ENCODE data around the gene EFEMP1.

EFEMP1 gene

DNA sequence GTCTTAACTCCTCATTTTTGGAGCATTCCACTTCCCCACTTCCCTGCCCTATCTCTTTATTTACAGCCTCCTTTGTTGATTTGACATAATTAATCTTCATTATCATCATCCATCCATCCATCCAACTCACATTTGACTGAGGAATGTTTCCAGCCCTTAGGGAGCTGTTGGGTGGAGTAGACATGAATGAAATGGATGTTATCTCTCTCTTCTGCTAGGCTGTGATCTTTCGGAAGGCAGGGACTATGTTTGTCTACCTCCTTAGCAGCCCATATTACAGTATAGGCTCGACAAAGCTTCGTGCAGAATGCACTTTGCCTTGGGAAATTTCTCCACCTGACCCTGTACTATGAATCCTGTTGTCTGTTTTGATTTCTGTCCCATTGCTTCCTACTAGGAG, 7.7 kb upstream of the EFEMP1 start:
- no peak for DNase-seq

- DNase-seq, result no peak
Observed at GRCh38 chr2:55929476-55929875, 5.9 kb upstream of the EFEMP1 start.

DNA sequence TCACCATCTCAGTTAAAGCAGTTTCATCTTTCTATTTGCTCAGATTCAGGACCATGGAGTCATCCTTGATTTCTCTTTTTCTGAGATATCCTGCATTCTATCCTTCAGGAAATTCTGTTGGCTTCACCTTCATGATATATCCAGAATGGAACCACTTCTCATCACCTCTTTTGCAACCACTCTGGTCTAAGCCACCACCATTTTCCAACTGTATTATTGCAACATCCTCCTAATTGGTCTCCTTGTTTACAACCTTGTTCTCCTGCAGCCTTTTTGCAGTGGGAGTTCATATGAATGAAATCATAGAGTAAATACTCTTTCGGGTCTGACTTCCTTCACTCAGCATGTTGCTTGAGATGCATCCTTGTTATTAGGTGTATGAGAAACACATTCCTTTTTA, 3.4 kb upstream of the EFEMP1 start:
- no peak for DNase-seq

DNA sequence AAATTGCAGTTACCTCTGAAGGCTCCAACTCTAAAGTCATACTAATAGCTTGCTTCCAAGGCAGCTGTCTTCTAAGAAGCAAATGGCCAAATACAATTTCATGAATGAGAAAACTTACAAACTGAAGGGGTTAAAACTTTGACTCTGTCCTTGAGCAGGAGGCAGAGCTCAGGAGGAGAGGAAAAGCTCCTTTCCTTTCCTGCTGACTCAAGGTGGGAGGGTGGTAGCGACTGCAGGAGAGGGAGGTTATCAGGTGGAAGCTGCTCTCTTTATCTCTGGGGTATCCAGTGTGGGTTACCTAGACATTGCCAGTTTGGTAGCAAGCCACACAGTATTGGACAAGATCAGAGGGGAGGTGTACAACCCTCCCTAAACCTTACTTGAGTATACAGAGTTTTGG, 2.7 kb upstream of the EFEMP1 start:
- no peak for DNase-seq

DNA sequence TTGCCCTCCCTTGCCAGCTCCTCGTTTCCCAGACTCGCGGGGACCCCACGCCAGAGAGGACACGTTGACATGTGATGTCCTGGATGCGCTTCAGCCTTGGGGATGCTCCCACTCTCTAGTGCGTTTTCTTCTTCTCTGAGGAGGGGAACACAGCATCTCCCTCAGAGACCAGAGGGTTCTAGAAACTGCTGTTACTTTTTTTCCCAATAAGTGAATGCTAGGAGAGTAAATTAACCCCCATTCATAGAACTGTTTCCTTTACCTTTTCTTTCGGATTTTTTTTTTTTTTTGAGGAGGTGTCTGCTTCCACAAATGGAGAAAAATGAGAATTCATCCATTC, 370 bp upstream of the EFEMP1 start:
- no peak for DNase-seq

DNA sequence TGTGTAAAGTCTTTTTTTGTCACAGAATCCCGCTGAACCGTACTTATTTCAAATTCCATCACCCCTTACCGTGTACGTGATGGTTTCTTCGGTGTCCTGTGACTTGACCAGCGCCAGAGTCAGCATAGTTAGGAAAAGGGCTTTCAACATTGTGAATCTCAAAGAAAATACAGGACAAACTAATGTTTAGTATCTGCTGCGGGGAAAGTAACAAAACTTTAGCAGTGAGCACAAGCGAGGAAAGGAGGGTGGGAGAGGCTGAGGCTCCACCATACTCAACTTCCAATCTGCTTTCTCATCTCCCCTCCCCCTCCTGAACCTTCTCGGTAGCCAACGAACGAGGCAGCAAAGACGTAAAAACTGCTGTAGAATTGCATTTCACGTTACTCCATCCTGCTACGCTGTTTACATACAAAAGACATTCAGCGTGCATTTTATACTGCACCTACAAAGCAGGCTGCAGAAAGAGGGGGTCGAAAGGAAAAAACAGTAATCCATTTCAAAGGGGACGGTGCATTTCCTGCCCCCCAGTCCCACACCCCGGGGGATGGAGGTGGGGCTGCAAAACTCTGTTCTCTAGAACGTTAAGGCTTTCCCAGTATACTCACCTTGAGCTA, 1.2 kb downstream of the EFEMP1 start:
- no peak for DNase-seq

- no peak for DNase-seq
Observed at GRCh38 chr2:55919574-55919973, 4.0 kb downstream of the EFEMP1 start.

GRCh38 chr2:55918856-55919255, 4.7 kb downstream of the EFEMP1 start:
- DNase-seq, result no peak

DNA sequence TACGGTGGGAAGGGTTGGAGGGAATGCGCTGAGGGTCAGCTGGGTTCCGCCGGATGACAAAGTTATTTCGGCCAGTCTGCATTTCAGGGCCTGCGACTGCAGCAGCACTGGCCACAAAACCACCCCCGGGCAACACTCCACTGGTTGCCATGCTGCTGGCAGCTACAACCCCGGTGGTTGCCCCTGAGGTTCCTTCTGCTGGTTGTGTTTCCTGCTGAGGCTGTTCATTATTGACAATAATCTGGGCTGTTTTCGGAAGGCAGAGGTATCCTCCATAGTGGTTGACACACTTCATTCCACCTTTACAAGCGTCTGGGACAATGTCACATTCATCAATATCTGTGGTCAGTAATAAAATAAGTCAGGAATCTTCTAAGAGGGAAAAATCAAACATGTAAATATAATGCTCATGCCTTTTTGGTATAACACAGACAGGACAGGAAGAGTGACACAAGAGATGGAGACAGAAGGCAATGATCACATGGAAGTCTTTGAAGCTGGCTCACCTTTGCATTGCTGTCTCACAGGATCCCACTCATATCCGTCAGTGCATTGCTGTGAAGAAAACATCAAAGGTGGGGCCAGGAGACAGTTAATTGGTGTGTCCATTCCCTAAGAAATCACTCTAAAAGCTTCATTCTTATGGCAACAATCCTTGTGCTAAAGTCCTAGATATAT, 5.7 kb downstream of the EFEMP1 start:
- DNase-seq, result no peak

- no peak for DNase-seq
Observed at GRCh38 chr2:55917117-55917516, 6.5 kb downstream of the EFEMP1 start.

GRCh38 chr2:55916473-55917049, 7.0 kb downstream of the EFEMP1 start:
- no peak for DNase-seq

- DNase-seq, result no peak
Observed at GRCh38 chr2:55914786-55915185, 8.8 kb downstream of the EFEMP1 start.

DNA sequence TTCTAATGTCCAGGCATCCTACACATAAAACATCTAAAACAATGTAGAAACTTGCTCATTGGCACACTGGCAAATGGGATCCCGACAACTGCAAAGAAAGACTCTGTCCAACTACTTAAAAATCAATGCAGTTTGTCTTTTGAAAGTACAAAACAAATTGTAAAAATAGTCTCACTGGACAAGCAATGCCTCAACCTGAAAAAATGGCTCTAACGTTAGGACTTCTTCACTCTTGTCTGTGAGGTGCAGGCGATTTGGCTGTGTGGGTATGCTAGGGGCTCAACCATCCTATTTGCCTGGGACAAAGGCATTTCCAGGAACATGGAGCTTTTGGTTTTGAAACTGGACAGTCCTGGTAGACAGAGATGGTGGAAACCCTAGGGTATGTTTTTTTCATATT, 10.7 kb downstream of the EFEMP1 start:
- DNase-seq, result no peak

- no peak for DNase-seq
Observed at GRCh38 chr2:55910077-55910476, 13.5 kb downstream of the EFEMP1 start.

DNA sequence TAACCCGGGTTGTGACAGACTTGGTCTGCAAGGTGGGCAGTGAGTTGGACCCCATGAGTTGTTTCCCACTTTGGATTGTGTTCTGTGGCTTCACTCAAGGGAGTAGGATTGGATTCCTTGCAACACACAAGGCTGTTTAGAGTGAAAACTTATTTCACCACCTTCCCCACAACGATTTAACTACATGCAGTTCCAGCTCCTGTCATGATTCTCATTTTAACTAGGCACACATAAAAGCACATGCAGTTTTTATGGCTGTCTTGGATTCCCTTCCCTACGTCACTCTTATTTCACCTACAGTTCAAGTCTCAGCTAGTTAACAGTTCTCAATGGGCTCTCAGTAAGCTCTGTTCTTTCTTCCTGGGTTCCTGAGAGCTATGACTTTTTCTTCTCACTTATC, 15.9 kb downstream of the EFEMP1 start:
- DNase-seq, result no peak

- DNase-seq, result no peak
Observed at GRCh38 chr2:55906993-55907392, 16.6 kb downstream of the EFEMP1 start.

- DNase-seq, result no peak
Observed at GRCh38 chr2:55903727-55904126, 19.9 kb downstream of the EFEMP1 start.

DNA sequence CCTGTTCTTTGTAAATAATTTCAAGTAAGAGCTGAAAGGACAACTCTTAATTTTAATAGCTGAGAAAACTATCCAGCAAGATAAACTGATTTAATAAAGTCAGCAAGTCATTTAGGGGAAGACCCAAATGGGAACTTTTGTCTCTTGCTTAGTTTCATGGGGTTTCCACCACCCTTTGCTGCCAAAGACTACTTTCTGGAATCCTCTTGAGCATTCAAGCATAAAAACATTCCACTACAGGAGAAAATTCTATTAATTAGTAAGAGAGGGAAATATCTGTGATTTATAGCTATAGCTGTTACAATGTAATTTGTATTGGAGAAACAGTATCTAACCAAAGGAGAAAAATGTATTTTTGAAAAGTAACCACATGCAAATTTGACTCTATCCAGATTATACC, 20.6 kb downstream of the EFEMP1 start:
- DNase-seq, result no peak

DNA sequence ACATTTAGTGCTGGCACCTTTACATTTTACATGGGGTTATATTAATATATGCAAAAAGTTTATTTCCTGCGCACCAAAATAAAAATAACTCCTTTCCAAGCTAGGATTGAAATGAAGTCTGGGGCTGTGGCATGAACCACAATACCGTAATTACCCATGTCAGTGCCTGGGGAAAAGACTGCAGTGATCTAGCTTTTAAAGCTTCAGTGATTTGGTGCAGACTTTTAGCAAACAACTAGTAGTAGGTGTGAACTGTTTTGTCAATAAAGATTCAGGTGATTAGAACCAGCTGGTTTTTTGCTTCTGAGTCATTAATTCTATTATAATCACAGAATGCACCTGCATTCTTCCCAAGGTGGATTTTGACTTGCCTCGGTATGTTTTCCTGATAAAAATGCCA, 21.2 kb downstream of the EFEMP1 start:
- DNase-seq, result no peak

DNA sequence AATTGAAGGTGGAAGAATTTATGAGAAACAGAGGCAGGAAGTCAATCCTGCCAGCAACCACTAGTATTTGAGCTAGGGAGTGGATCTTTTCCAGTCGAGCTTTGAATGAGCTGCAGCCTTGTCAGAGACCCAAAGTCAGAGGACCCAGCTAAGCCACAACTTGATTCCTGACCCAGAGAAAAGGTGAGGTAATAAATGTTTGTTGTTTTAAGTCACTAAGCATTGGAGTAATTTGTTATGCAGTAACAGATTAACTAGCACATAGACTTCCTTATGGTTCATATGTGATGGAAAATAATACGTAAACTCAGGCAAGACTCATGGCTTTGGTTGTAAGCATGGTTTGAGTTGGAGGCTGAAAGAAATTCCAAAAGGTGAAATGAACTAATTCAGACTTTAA, 21.6 kb downstream of the EFEMP1 start:
- DNase-seq, result no peak

DNA sequence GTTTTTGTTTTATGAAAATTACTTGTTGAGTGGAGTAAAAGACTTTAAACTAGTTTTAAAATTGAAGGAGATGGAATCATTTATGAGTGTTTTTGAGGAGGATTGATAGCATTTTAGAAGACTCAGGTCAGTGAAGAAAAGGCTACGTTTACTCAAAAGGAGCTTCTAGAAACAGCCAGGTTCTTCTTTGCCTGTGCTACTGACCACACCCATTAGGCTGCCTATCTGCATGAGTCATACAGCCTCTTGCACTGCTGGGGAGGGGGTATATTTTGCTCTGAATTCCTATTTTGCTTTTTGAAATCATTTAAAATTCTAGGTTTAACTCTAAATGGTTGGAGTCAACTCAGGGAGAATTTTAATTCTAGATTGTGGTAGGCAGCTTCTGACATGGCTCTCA, 22.3 kb downstream of the EFEMP1 start:
- no peak for DNase-seq

DNA sequence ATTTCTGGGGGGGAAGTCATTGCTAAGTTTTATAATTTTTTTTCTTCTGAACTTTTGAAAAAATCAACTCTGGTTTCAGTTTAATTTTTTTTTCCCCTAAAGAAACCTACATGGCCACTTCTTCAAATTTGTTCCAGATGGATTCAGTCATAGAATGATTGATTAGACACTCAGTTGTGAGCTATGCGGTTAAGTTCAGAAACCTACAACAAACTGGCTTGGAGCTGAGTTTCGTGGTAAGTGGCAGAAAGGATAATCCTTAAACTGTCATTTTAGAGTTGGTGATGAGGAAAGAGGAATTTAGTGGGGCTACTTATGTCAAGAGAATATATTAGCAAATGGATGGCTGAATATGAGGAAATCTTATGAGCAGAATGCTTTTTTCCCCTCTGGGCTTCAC, 23.7 kb downstream of the EFEMP1 start:
- DNase-seq, result no peak

DNA sequence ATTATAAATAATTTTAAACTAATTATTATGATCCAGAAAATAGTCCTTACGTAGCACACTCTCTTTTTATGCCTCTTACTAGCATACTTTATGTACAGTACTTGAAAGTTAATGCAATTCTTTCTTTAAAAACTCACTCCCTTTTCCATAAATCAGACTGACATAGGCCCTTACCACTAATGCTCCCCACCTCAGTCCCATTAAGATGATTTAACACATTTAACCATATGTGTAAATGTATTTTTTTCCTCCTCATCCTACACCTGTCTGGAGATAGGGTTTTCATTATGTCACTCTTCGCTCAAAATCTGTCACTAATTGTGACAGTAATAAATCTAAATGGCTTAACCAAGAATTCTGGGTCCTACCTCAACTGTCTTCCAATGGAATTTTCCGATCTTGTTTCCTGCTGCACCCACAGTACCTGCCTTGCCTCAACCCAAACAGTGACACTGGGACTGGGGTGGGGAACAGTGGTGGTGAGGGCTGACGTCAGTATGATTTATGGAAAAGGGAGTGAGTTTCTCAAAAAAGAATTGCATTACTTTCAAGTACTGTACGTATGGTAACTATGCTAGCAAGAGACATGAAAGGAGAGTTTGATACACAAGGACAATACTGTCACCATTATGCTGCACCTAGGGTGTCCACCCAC, 25.1 kb downstream of the EFEMP1 start:
- no peak for DNase-seq

GRCh38 chr2:55896633-55897032, 26.9 kb downstream of the EFEMP1 start:
- no peak for DNase-seq

Measured in activated CD4-positive, alpha-beta T cell treated with anti-CD3 and anti-CD28 coated beads, Interleukin-2, amount 50 U/mL, for 4 hours (primary cell).